HG03108 (cell line): ENCODE results near the gene EFS.

ENCODE experiments used
- ATAC-seq: cut with Tn5 transposase; IDR thresholded peaks from one replicate; pipeline ENCODE4 v1.9.1; 2021; ENCODE audit warnings: moderate library complexity; ENCODE audit not compliant: unreplicated experiment

EFS gene

DNA sequence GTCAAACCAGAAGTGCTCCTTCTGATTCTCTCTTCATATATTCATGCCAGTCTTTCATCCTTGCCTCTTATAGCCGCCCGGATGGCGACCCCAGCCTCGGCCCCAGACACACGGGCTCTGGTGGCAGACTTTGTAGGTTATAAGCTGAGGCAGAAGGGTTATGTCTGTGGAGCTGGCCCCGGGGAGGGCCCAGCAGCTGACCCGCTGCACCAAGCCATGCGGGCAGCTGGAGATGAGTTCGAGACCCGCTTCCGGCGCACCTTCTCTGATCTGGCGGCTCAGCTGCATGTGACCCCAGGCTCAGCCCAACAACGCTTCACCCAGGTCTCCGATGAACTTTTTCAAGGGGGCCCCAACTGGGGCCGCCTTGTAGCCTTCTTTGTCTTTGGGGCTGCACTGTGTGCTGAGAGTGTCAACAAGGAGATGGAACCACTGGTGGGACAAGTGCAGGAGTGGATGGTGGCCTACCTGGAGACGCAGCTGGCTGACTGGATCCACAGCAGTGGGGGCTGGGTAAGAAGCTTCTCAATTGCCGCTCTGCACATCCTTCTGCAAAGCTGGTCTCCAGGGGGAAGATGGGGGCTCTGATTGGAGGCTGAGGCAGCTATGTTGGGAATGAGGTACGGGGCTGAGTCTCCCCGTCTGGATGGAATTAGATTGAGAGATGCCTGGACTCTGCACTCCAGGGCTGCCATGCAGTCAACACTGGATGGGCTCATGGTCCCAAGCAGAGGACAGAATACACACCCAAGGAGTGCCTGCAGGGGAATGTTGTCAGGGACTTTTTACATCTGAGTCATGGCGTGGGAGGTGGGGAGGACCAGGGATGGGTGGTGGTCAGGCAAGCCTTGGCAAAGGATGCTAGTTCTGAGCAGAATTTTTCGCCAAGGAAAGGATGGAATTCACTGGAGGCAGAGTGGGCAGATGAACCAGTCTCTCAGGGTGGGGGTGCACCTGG, 57.0 kb downstream of the EFS start:
- ATAC-seq, result no peak

DNA sequence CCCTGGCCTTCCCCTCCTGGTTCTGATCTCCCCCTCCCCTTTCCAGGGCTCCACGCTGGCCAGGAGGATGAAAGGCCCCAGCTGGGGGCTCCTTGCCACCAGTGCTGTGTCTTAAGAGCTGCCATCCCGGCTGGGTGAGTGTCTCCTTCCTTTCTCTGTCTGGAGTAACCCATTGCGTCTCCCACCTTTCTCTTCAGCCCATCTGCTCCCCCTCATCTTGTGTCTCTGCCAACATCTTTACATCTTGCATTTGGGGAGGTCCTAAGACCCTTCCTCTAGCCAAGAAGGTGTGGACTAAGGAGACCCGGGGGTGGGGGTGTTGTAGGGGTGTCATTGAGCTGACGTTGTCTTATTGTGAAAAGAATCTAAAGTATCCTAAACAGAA, 57.8 kb downstream of the EFS start:
- no peak for ATAC-seq

DNA sequence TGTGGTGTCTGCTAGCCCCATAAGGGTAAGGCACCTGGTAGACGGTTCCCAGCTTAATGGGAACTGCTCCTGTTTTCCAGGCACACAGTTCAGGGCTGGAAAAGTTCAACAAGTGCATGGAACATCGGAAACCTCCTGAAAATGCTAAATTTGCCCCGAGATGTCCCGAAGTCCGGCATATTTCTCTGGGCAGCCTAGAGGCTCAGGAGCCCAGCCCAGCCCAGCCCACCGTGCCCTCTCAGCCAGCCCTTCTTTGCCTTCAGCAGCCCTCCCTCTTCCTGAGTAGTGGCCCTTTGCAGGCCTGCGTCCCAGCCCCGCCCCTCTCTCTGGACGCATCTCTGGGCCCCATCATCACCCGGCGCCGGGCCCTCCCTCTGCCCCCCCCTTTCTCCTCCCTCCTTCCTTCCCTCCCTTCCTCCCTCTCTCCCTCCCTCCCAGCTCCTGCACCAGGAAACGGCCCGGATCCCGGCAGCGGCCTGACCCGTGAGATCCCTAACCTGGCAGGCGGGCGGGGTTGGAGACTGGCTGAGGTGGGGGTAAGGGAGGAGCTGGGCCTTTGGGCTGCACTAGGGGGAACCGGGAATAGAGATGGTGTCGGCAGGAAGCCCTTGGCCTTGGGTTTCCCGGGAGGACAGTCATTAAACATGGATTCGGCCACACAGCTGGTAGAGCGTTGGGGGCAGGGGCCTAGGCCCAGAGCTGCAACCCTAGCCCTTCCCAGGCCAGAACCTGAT, 58.4 kb downstream of the EFS start, which contains the start of gene BCL2L2:
Gene BCL2L2, plus strand, starts transcription at position 422 of the 734 bp plus-strand sequence. CDS start 935 bp downstream, outside the sequence.
- ATAC-seq, result peak; percentile 17
